ENCODE results near the gene IL3. TPM values are rescaled to one million over a fixed set of nuclear protein-coding genes. Genes with fewer than 3 reads are reported as not detected.

Gene IL3
- polyA plus RNA-seq, 1 donor = not detected

DNA sequence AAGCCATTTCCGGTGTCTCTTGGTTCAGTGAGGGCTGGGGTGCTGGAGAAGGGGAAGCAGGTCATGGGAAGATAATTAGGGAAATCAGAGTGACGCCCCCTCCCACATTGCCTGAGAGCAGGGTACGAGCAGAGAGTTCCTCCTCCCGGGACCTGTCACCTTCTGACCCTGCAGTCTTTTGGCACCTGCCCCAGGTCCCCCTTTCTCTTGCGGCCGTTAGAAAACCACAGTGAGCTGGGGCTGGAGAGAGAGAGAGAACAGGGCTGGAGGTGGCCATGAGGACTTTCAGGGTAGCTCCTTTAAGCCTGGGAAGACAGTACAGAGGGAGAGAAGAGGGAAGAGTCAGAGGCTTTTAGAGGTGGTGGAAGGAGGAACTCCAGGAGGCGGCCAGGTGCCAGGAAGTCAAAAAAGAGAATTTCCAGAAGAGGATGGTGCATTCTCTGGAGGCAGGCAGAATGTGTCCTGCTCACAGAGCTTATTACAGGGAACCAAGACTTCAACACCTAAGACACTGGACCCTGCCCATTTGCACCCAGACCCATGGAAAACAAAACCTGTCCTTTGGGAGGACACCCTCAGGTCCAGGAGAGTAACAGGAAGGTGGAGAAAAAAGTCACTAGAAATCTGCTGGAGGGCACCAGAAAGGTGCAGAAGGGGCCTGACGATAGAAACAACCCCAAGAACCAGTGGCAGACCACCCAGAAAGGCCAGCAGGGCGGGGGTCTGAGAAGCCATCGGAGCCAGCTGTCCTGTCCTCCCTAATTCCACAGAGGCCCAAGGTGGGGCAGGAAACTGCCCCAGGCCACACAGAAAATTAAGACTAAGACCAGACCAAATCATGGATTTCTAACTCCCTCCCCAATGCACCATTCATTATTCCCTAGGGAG is 42.5 kb upstream of the IL3 start:
- Histone ChIP-seq H3K9me3 (ENCODE audit: control insufficient read depth, low read depth, low read length) (no peaks in the 10 kb centered on the region), H3K27me3 (ENCODE audit: control insufficient read depth, insufficient read depth, low read length) (peaks cover 29% of the 10 kb centered on the region), H3K27ac (ENCODE audit: low read length) (no peak overlapping the region), H3K4me3 (ENCODE audit: low read length) (no peak overlapping the region), H3K36me3 (ENCODE audit: control insufficient read depth, insufficient read depth, low read length) (no peaks in the 10 kb centered on the region), H3K4me1 (ENCODE audit: control insufficient read depth, insufficient read depth, low read length) (no peaks in the 10 kb centered on the region)
- no peak for DNase-seq
- WGBS (ENCODE audit: insufficient coverage, low lambda C conversion rate) = no CpG with 5 or more reads among the region's 10 CpGs

- H3K27me3 ChIP-seq (ENCODE audit: control insufficient read depth, insufficient read depth, low read length) = peaks cover 28% of the 10 kb centered on the region
- H3K4me1 ChIP-seq (ENCODE audit: control insufficient read depth, insufficient read depth, low read length) = no peaks in the 10 kb centered on the region
- no peak overlapping the region for H3K27ac ChIP-seq (ENCODE audit: low read length)
- H3K36me3 ChIP-seq (ENCODE audit: control insufficient read depth, insufficient read depth, low read length) = no peaks in the 10 kb centered on the region
- no peak for DNase-seq
- no peak overlapping the region for H3K4me3 ChIP-seq (ENCODE audit: low read length)
- no peaks in the 10 kb centered on the region for H3K9me3 ChIP-seq (ENCODE audit: control insufficient read depth, low read depth, low read length)
Observed at GRCh38 chr5:132019337-132019736, 41.1 kb upstream of the IL3 start.

DNA sequence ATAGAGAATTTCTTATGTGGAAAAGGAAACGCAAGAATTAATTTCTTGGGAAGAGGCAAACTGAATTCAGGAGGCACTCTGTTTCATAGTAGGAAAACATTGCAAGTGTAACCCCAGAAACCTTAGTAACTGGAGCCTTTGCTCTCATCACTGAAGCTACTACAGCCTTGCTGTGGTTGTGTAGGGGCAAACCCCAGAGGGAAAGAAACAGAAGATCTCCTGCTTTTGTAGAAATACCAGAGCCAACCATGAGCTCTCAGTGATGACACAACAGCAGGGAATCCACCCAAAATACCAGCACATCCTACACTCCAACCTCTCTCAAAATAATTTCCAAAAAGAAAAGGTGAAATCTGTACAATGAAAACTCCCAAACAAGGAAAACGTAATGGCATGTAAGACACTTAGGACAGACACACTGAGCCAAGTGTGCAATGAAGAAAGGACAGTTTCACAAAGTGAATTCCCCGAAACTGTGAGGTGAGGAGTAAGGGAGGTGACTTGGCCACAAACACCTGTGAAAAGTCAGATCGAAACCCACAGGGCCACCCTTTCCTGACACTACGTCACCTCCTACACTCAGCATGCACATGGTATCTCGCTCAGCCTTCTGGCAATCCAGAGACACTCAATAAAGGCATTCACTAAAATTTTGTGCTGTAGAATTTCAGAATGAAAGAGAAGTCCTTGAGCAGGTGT is 40.4 kb upstream of the IL3 start:
- Histone ChIP-seq H3K36me3 (ENCODE audit: control insufficient read depth, insufficient read depth, low read length) (no peaks in the 10 kb centered on the region), H3K4me3 (ENCODE audit: low read length) (no peak overlapping the region), H3K27ac (ENCODE audit: low read length) (no peak overlapping the region), H3K4me1 (ENCODE audit: control insufficient read depth, insufficient read depth, low read length) (no peaks in the 10 kb centered on the region), H3K9me3 (ENCODE audit: control insufficient read depth, low read depth, low read length) (no peaks in the 10 kb centered on the region), H3K27me3 (ENCODE audit: control insufficient read depth, insufficient read depth, low read length) (peaks cover 28% of the 10 kb centered on the region)
- DNase-seq = no peak
- WGBS (ENCODE audit: insufficient coverage, low lambda C conversion rate) = 78% methylated on average over 3 of the region's 6 CpGs

DNA sequence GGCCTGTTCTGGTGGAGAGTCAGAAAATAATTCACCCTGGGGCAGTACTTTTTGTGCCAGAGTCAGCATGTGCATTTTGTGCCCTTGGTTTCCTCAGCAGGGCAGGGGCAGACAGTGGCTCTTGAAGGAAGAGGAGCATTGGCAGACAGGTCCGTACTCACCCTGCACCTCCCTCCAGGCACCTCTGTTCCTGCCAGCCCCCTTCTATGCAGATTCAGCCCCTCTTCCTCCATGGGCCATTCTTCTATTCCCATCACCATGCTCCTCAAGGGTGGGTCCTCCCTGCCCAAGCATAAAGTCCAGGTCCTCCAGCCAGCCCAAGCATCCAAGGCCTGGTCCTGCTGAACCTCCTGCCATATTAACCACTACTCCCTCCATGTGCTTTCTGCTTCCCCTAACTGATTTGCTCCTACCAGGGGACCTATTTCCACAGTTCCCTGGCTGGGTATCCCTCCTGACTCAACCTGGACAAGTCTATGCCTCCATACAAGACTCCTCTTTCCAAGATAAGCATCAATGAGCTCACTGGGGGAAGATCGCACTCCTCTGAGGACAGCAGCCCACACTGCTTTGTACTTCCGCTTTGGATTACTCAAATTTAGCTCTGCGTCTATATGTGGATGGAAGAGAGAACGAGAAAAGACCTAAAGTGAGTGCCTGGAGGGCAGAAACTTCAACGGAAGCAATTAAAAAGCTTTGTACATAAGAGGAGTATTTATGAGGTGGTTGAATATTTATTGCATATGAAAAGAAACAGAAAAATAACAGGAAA is 39.7 kb upstream of the IL3 start:
- H3K9me3 ChIP-seq (ENCODE audit: control insufficient read depth, low read depth, low read length) = no peaks in the 10 kb centered on the region
- H3K27ac ChIP-seq (ENCODE audit: low read length) = no peak overlapping the region
- no peaks in the 10 kb centered on the region for H3K36me3 ChIP-seq (ENCODE audit: control insufficient read depth, insufficient read depth, low read length)
- H3K4me3 ChIP-seq (ENCODE audit: low read length) = no peak overlapping the region
- 81% methylated on average over 3 of the region's 6 CpGs for WGBS (ENCODE audit: insufficient coverage, low lambda C conversion rate)
- DNase-seq = no peak
- H3K27me3 ChIP-seq (ENCODE audit: control insufficient read depth, insufficient read depth, low read length) = peaks cover 28% of the 10 kb centered on the region
- no peaks in the 10 kb centered on the region for H3K4me1 ChIP-seq (ENCODE audit: control insufficient read depth, insufficient read depth, low read length)

GRCh38 chr5:132021654-132022053 is 38.8 kb upstream of the IL3 start:
- Histone ChIP-seq H3K27me3 (ENCODE audit: control insufficient read depth, insufficient read depth, low read length) (peaks cover 28% of the 10 kb centered on the region), H3K4me1 (ENCODE audit: control insufficient read depth, insufficient read depth, low read length) (no peaks in the 10 kb centered on the region), H3K27ac (ENCODE audit: low read length) (no peak overlapping the region), H3K4me3 (ENCODE audit: low read length) (no peak overlapping the region), H3K9me3 (ENCODE audit: control insufficient read depth, low read depth, low read length) (no peaks in the 10 kb centered on the region), H3K36me3 (ENCODE audit: control insufficient read depth, insufficient read depth, low read length) (no peaks in the 10 kb centered on the region)
- no peak for DNase-seq
- WGBS (ENCODE audit: insufficient coverage, low lambda C conversion rate) = 67% methylated on average over 2 of the region's 2 CpGs

DNA sequence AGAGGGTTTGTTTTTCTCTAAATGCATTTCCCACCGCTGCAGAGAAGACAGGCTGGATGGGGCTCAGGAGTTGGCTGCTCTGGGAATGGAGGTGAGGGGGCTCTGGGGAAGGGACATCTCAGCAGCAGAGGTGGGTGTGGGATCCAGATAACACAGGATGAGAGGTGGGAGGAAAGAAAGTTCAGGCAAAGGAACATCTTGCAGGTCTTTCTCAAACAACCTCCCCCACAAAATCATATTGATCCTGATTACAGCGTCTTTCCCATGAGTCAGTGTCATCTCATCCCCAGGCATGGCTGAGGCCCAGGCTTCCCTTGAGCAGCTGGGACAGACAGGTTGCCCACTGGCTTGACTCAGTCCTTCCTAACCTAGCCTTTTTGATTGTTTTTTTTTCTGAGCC is 37.7 kb upstream of the IL3 start:
- H3K9me3 ChIP-seq (ENCODE audit: control insufficient read depth, low read depth, low read length) = no peaks in the 10 kb centered on the region
- no peak overlapping the region for H3K4me3 ChIP-seq (ENCODE audit: low read length)
- WGBS (ENCODE audit: insufficient coverage, low lambda C conversion rate) = no CpG with 5 or more reads among the region's 2 CpGs
- no peaks in the 10 kb centered on the region for H3K4me1 ChIP-seq (ENCODE audit: control insufficient read depth, insufficient read depth, low read length)
- no peaks in the 10 kb centered on the region for H3K36me3 ChIP-seq (ENCODE audit: control insufficient read depth, insufficient read depth, low read length)
- H3K27ac ChIP-seq (ENCODE audit: low read length) = no peak overlapping the region
- no peak for DNase-seq
- peaks cover 26% of the 10 kb centered on the region for H3K27me3 ChIP-seq (ENCODE audit: control insufficient read depth, insufficient read depth, low read length)

DNA sequence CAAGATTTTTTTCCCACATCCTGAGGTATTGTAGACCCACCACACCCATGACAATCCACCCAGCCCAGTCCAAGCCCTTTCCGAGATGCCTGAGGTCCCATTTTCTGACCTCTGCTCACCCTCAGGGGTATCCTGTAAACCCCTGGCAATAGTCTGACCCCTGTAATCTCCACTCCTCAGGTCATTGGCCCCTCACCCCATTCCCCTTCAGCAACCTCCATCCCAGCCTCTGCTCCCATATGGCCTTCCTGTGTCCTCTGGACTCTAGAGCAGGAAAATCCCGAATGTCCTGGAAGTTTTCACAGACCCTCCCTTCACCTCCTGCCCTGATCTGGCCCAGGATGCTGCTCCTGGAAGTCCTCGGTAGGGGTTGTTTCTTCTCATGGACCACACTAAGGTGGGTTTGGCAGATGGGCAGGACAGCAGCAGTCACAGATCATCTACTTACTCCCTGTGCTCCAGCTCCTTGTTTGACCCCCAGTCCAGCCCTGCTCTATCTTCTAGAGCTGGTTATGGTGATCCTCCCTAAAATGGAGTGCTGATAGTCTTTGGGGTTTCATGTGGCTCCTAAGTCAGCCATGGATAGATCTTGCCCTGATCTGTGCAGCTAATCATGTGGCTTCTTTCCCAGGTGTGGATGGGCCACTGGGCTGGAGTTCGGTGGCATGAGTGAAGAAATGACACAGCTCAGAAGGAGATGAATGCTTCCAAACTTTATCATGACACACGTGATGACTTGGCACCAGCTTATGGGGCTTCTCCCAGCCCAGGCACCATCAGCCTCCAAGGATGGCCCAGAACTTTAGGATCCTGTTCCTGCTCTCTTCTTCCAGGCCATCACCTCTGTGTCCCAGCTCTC is 37.0 kb upstream of the IL3 start:
- no peak overlapping the region for H3K27ac ChIP-seq (ENCODE audit: low read length)
- H3K9me3 ChIP-seq (ENCODE audit: control insufficient read depth, low read depth, low read length) = no peaks in the 10 kb centered on the region
- no peak for DNase-seq
- H3K4me1 ChIP-seq (ENCODE audit: control insufficient read depth, insufficient read depth, low read length) = no peaks in the 10 kb centered on the region
- peaks cover 24% of the 10 kb centered on the region for H3K27me3 ChIP-seq (ENCODE audit: control insufficient read depth, insufficient read depth, low read length)
- no peak overlapping the region for H3K4me3 ChIP-seq (ENCODE audit: low read length)
- no CpG with 5 or more reads among the region's 5 CpGs for WGBS (ENCODE audit: insufficient coverage, low lambda C conversion rate)
- H3K36me3 ChIP-seq (ENCODE audit: control insufficient read depth, insufficient read depth, low read length) = no peaks in the 10 kb centered on the region

- no peaks in the 10 kb centered on the region for H3K4me1 ChIP-seq (ENCODE audit: control insufficient read depth, insufficient read depth, low read length)
- DNase-seq = no peak
- no peak overlapping the region for H3K27ac ChIP-seq (ENCODE audit: low read length)
- H3K9me3 ChIP-seq (ENCODE audit: control insufficient read depth, low read depth, low read length) = no peaks in the 10 kb centered on the region
- H3K36me3 ChIP-seq (ENCODE audit: control insufficient read depth, insufficient read depth, low read length) = no peaks in the 10 kb centered on the region
- 100% methylated on average over 1 of the region's 4 CpGs for WGBS (ENCODE audit: insufficient coverage, low lambda C conversion rate)
- H3K27me3 ChIP-seq (ENCODE audit: control insufficient read depth, insufficient read depth, low read length) = peaks cover 24% of the 10 kb centered on the region
- no peak overlapping the region for H3K4me3 ChIP-seq (ENCODE audit: low read length)
Observed at GRCh38 chr5:132024117-132024435, 36.4 kb upstream of the IL3 start.

GRCh38 chr5:132024789-132025402 is 35.6 kb upstream of the IL3 start:
- H3K9me3 ChIP-seq (ENCODE audit: control insufficient read depth, low read depth, low read length) = no peaks in the 10 kb centered on the region
- DNase-seq = no peak
- 83% methylated on average over 3 of the region's 8 CpGs for WGBS (ENCODE audit: insufficient coverage, low lambda C conversion rate)
- H3K4me1 ChIP-seq (ENCODE audit: control insufficient read depth, insufficient read depth, low read length) = peaks cover 5% of the 10 kb centered on the region
- no peak overlapping the region for H3K4me3 ChIP-seq (ENCODE audit: low read length)
- H3K36me3 ChIP-seq (ENCODE audit: control insufficient read depth, insufficient read depth, low read length) = no peaks in the 10 kb centered on the region
- no peak overlapping the region for H3K27ac ChIP-seq (ENCODE audit: low read length)
- H3K27me3 ChIP-seq (ENCODE audit: control insufficient read depth, insufficient read depth, low read length) = peaks cover 18% of the 10 kb centered on the region
